ENCODE results near the gene ZFP36.

Gene ZFP36

GRCh38 chr19:39419003-39419402 lies 12.4 kb downstream of the ZFP36 start:
- DNase-seq (ENCODE audit: low spot score) (no peak), FAIRE-seq (no peak)

GRCh38 chr19:39420769-39421168 lies 14.1 kb downstream of the ZFP36 start:
- DNase-seq (ENCODE audit: low spot score) (no peak), FAIRE-seq (no peak)

DNA sequence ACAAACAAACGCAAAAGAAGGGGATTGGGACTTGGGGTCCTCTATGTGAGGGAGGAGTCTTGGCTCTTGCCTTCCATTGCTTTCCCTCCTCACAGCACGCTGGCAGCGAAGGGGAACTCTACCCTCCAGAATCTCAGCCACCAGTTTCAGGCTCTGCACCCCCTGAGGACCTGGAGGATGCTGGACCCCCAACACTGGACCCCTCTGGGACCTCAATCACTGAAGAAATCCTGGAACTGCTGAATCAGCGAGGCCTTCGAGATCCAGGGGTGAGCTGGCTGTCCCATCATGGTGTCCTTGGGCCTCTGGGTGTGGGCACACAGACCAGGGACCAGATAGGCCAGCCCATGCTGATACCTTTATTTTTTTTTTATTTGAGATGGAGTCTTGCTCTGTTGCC lies 15.4 kb downstream of the ZFP36 start:
- DNase-seq (ENCODE audit: low spot score) (no peak), FAIRE-seq (no peak)

DNA sequence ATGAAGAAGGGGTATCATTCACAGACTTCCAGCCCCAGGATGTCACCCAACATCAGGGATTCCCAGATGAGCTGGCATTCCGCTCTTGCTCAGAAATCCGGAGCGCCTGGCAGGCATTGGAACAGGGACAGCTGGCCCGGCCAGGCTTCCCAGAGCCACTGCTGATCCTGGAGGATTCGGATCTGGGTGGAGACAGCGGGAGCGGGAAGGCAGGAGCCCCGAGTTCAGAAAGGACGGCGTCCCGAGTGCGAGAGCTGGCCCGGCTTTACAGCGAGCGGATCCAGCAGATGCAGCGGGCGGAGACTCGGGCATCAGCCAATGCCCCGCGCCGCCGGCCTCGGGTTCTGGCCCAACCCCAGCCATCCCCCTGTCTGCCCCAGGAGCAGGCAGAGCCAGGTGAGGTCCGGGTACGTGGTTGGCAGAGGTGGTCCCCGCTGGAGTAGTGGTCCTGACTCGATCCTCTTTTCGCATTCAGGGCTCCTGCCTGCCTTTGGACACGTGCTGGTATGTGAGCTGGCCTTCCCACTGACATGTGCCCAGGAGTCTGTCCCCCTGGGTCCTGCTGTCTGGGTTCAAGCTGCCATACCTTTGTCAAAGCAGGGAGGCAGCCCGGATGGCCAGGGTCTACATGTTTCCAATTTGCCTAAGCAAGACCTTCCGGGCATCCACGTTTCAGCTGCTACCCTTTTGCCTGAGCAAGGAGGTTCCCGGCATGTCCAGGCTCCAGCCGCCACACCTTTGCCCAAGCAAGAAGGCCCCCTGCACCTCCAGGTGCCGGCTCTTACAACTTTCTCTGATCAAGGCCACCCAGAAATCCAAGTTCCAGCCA lies 16.8 kb downstream of the ZFP36 start:
- FAIRE-seq (no peak), DNase-seq (ENCODE audit: low spot score) (no peak)

DNA sequence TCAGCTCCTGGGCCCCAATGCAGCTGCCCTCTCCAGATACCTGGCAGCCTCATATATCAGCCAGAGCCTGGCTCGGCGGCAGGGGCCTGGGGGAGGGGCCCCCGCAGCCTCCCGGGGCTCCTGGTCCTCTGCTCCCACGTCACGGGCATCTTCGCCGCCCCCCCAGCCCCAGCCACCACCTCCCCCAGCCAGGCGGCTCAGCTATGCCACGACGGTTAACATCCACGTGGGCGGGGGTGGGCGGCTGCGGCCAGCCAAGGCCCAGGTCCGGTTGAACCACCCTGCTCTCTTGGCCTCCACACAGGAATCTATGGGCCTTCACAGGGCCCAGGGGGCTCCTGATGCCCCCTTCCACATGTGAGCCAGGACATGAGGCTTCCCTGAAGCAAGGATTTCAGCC lies 18.3 kb downstream of the ZFP36 start:
- DNase-seq (ENCODE audit: low spot score) (no peak), FAIRE-seq (no peak)

- peak; percentile 44 for FAIRE-seq
Measured at GRCh38 chr19:39425744-39426143, 19.1 kb downstream of the ZFP36 start.

GRCh38 chr19:39426170-39426569 lies 19.5 kb downstream of the ZFP36 start:
- DNase-seq (ENCODE audit: low spot score) (no peak), FAIRE-seq (no peak)

More at GRCh38 chr19:39425744-39426143, 19.1 kb downstream of the ZFP36 start:
- no peak for DNase-seq (ENCODE audit: low spot score)

DNA sequence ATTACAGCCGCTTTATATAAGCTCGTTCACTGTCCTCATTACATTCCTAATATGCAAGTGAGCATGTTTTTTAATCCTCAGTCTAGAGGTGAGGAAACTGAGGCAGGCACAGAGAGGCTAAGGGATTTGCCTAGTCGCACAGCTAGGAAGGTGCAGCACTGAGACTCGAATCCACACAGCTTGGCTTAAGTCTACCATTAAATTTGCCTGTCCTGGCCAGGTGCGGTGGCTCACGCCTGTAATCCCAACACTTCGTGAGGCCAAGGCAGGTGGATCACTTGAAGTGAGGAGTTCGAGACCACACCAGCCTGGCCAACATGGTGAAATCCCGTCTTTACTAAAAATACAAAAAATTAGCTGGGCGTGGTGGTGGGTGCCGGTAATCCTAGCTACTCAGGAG lies 21.1 kb downstream of the ZFP36 start:
- DNase-seq (ENCODE audit: low spot score) (no peak), FAIRE-seq (no peak)

GRCh38 chr19:39428283-39429112 lies 21.9 kb downstream of the ZFP36 start:
- FAIRE-seq, result no peak
- DNase-seq (ENCODE audit: low spot score), result peak; percentile 61

DNA sequence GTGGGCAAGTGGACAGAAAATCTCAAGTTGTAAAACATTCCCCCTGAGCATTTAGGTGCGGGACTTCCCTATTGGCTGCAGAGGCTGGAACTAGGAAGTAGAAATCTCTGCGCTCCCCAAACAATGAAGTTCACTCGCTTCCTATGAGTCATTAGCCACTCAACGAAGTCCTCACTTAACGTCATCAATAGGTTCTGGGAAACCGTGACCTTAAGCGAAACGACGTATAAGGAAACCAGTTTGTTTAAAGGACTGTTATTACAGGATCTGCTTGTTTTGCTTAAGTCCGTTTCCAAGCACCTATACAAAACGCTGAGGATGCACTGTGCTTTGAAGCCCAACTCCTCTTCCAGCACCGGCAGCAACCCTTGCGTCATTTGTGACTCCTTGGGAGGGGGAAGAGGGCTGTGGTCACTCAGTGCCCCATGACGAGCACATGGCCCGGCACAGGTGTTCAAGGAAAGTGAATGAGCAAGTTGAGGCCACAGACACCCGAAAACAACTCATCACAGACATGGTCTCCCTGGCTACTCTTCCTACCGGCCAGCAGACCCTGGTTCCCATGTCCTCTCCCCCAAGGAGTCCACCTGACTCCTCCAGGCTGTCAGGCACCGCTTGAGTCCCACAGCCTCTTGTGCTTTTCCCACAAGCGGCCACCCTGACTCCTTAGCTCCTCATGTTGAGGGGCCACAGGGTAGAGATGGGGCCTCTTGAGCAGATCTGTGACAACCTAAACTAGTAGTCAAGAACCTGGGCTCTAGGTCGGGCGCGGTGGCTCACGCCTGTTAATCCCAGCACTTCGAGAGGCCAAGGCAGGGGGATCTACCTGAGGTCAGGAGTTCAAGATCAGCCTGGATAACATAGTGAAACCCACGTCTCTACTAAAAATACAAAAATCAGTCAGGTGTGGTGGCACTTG lies 24.3 kb downstream of the ZFP36 start:
- FAIRE-seq (no peak), DNase-seq (ENCODE audit: low spot score) (peak; percentile 51)

DNA sequence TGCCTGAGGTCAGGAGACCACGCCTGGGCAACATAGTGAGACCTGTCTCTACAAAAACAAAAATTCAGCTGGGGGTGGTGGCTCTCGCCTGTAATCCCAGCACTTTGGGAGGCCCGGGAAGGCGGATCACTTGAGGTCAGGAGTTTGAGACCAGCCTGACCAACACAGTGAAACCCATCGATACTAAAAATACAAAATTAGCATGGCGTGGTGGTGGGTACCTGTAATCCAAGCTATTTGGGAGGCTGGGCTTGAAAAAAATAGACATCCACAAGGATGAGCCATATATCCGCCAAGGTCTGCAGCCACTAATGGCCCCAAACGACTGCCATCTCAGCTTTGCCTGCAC lies 26.0 kb downstream of the ZFP36 start:
- FAIRE-seq, result no peak
- no peak for DNase-seq (ENCODE audit: low spot score)

DNA sequence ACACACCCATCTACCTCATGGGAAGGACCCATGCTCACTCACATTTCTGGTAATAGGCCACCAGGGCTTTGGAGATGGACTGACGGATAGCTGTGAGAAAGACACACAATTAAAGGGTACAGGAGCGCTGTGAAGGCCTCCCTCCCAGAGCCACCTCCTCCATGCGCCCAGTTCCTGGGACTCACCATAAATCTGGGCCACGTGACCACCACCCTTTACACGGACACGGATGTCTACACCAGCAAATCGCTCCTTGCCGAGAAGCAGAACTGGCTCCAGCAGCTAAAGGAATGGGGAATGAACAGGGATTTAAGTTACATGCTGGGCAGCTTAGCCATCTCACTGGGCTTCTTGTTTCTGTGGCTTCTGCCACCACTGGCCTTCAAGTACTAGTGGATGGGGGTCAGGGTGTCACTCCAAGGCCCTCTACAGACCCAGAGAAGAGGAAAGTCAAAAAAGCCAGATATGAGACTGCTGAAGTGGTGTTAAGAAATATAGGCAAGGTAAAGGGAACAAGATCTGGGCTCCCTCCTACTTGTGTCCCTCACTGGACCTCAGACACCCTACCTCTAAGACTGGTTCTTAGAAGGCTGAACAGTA lies 26.9 kb downstream of the ZFP36 start:
- FAIRE-seq (no peak), DNase-seq (ENCODE audit: low spot score) (no peak)

DNA sequence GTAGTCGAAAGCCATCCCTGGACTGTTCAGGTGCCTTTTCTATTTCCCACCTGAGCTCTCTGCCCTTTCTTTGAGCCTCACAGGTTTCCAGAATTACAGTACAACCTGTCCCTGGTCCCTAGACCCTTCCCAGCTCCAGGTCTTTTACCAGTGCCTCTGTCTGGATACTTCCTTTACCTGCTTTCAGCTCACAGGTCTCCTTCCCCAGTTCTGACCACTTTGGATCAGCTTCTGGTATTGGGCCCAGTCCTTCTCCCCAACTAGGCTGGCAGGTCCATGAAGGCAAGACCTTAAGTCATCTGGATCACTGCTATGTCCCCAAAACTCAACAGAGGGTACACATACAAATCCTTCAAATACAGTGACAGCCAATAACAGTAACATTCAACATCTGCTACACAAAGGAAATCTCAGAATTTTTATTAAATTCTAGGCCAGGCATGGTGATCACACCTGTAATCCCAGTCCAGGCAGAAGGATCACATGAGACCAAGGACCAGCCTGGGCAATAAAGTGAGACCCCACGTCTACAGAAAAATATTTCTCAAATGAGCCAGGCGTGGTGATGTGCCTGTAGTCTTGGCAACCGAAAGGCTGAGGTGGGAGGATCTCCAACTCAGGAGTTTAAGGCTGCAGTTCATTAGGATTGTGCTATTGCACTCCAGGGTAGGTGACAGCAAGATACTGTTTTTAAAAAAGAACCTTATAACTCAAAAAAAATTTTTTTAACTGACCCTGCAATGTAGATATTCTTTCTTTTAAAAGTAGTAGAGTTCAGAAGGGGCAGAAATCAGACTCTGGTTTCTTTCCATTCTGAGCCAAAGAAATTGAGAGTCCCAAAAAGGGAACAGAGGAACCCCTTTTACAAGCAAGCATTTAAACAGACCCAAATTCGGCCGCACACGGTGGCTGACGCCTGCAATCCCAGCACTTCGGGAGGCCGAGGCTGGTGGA lies 27.8 kb downstream of the ZFP36 start:
- DNase-seq (ENCODE audit: low spot score) (no peak), FAIRE-seq (no peak)

GRCh38 chr19:39435499-39436349 lies 29.1 kb downstream of the ZFP36 start, which contains the start of gene RPS16:
Gene RPS16, minus strand, starts transcription at chr19:39435949. Its CDS starts 54 bp downstream, at chr19:39435895.
- FAIRE-seq (no peak), DNase-seq (ENCODE audit: low spot score) (peak; percentile 96)

DNA sequence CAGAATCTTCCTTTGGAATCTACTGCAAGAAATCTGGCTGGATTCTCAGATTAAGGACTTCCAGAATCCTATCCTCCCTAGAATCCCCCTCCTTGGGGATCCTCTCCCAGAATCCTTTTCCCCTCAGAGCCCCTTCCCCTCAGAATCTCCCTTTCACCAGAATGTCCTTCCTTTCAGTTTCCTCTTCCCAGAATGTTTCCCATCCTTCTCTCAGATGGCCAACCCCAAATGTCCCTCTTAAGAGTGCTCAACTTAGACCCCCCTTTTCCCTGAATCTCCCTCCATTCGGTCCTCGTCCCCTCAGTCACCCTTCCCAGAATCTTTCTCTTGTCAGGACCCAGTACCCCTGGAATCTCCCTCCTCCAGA lies 29.7 kb downstream of the ZFP36 start:
- FAIRE-seq, result no peak
- no peak for DNase-seq (ENCODE audit: low spot score)

GRCh38 chr19:39438270-39438934 lies 31.8 kb downstream of the ZFP36 start:
- DNase-seq (ENCODE audit: low spot score) (no peak), FAIRE-seq (no peak)

DNA sequence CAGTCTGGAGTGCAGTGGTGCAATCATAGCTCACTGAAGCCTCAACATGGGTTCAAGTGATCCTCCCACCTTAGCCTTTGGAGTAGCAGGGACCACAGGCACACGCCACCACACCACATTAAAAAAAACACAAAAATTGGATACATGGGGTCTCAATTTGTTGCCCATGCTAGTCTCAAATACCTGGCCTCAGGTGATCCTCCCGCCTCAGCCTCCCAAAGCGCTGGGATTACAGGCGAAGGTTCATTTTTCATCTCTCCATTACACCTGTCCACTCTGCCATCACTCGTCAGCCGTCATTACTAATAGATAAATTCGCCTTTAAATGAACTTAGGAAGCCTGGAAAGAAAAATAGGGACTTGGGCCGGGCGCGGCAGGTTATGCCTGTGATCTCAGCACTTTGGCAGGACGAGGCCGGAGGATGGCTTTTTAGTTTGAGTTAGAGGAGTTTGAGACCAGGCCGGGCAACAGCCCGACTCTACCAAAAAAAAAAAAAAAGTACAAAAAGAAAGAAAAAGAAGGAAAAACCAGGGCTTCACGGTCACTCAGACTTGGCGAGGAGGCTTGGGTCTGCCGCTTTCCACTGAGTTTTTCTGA lies 38.0 kb downstream of the ZFP36 start:
- FAIRE-seq (no peak), DNase-seq (ENCODE audit: low spot score) (no peak)
